Activated T-cell treated with anti-CD3 and anti-CD28 coated beads for 4 hours (primary cell): ENCODE results near the gene C15orf39.

ENCODE experiments used
- DNase-seq: peaks from one replicate; pipeline ENCODE4 v3.0.0-alpha.2; 2020

The C15orf39 gene

GRCh38 chr15:75198560-75199356, 2.9 kb upstream of the C15orf39 start:
- no peak for DNase-seq

GRCh38 chr15:75199357-75199940, 2.2 kb upstream of the C15orf39 start:
- DNase-seq: no peak

GRCh38 chr15:75200391-75200764, 1.3 kb upstream of the C15orf39 start:
- DNase-seq: no peak

GRCh38 chr15:75200765-75201615, 692 bp upstream of the C15orf39 start:
- peak; percentile 45 for DNase-seq

- peak; percentile 75 for DNase-seq
Measured at GRCh38 chr15:75202251-75203016, 752 bp downstream of the C15orf39 start.

- DNase-seq: no peak
Measured at GRCh38 chr15:75203017-75203907, 1.6 kb downstream of the C15orf39 start.

GRCh38 chr15:75203908-75204263, 2.2 kb downstream of the C15orf39 start:
- no peak for DNase-seq

GRCh38 chr15:75204340-75205063, 2.8 kb downstream of the C15orf39 start:
- peak; percentile 78 for DNase-seq

GRCh38 chr15:75205064-75205395, 3.3 kb downstream of the C15orf39 start:
- no peak for DNase-seq

- DNase-seq: no peak
Measured at GRCh38 chr15:75206006-75206405, 4.3 kb downstream of the C15orf39 start.

- no peak for DNase-seq
Measured at GRCh38 chr15:75206803-75207617, 5.3 kb downstream of the C15orf39 start.

GRCh38 chr15:75207618-75208500, 6.2 kb downstream of the C15orf39 start:
- no peak for DNase-seq

- no peak for DNase-seq
Measured at GRCh38 chr15:75208501-75209288, 7.0 kb downstream of the C15orf39 start.

GRCh38 chr15:75209289-75209676, 7.6 kb downstream of the C15orf39 start:
- no peak for DNase-seq

- no peak for DNase-seq
Measured at GRCh38 chr15:75210811-75211230, 9.1 kb downstream of the C15orf39 start.

GRCh38 chr15:75211436-75212199, 9.9 kb downstream of the C15orf39 start:
- no peak for DNase-seq

GRCh38 chr15:75212200-75212858, 10.6 kb downstream of the C15orf39 start:
- DNase-seq: no peak
